22Rv1 (cell line): Measurements from ENCODE around the gene HEY2.

Experiments used
- ZFX ChIP-seq: fragments of 450-650 bp; IDR thresholded peaks from 2 replicates; pipeline ENCODE4 v1.6.1; 2017; ENCODE audit warnings: antibody characterized with exemption, borderline replicate concordance
- TF ChIP-seq, protein P1 (sequence below): fragments of 450-650 bp; IDR thresholded peaks from 2 replicates; pipeline ENCODE4 v1.5.1; 2017; ENCODE audit warnings: mild to moderate bottlenecking

DNA sequence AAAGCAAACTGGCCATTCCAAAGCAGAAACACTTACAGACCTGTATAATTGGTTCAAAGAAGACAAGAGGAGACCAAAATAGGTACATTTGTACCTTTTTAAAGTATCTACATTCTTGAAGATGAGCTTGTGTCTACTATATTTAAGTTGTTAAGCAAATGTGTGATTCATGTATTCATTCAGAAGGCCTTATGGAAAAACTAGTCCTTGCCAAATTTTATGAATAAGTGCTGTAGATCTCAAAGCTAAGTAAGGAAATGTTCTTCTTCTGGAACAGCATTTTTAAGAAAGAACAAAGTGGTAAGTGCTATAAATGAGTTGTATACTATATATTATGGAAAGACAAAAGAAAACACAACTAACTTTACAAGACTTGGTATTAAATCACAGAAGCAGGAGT, 22.2 kb upstream of the HEY2 start:
- TF ChIP-seq ZFX: no peak
- TF ChIP-seq, protein P1, sequence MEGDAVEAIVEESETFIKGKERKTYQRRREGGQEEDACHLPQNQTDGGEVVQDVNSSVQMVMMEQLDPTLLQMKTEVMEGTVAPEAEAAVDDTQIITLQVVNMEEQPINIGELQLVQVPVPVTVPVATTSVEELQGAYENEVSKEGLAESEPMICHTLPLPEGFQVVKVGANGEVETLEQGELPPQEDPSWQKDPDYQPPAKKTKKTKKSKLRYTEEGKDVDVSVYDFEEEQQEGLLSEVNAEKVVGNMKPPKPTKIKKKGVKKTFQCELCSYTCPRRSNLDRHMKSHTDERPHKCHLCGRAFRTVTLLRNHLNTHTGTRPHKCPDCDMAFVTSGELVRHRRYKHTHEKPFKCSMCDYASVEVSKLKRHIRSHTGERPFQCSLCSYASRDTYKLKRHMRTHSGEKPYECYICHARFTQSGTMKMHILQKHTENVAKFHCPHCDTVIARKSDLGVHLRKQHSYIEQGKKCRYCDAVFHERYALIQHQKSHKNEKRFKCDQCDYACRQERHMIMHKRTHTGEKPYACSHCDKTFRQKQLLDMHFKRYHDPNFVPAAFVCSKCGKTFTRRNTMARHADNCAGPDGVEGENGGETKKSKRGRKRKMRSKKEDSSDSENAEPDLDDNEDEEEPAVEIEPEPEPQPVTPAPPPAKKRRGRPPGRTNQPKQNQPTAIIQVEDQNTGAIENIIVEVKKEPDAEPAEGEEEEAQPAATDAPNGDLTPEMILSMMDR: no peak
